GM21447 (cell line): ENCODE measurements around the gene PLXNA4.

Experiments
- ATAC-seq: cut with Tn5 transposase; IDR thresholded peaks from one replicate; pipeline ENCODE4 v1.9.1; 2021; ENCODE audit not compliant: unreplicated experiment

Gene PLXNA4

DNA sequence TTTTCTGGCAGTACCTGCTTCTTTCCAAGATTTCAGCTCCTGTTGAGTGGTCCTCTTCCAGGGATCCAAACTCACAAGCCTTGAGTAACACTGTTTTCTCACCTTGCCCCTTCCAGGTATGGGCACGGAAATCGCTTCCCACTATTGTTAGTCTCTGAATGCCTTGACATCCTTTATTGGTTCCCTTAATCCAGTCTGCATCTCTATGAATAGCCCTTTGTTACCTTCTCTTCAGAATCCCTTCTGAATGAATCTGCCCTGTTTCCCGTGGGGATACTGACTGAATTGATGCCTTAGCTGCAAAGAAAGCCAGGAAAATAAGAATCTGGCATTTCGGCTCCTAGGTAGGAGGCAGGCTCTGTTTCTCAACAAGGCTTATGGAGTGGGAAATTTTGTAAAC lies 467.7 kb downstream of the PLXNA4 start:
- no peak for ATAC-seq

DNA sequence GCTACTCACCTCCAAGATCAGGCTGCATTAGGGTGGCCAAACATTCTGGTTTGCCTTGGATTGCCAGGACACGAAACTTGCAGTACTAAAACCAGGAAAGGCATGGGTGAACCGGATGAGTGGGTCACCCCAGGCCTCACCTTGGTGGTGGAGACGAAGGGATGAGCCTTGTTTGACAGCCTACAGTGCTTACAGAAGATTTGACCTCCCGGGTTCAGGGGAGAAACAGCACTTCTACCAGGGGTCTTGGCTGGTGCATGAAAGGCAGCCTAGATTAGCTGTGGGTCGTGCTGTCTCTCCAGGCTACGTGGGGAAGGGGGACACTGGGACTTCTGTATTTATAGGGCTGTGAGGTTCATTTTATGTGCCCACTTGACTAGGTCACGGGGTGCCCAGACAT lies 469.8 kb downstream of the PLXNA4 start:
- no peak for ATAC-seq

DNA sequence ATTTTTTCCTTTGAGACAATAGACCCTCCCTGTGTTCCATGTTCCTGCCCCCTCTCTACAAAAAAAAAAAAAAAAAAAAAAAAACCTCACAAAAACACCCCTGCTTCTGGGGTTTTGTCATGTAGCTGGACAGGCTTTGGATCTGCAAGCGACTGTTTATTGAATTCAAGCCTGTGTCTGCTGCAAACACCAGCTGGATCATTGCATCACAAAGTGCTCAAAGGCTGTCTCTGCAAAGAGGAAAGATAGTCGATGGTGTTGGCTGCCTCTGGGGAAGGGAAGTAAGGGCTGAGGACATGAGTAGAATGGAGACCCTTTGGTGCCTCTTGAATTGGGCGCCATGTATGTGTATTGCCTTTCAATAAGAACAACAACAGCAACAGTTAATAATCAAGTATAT lies 471.2 kb downstream of the PLXNA4 start:
- ATAC-seq = no peak

DNA sequence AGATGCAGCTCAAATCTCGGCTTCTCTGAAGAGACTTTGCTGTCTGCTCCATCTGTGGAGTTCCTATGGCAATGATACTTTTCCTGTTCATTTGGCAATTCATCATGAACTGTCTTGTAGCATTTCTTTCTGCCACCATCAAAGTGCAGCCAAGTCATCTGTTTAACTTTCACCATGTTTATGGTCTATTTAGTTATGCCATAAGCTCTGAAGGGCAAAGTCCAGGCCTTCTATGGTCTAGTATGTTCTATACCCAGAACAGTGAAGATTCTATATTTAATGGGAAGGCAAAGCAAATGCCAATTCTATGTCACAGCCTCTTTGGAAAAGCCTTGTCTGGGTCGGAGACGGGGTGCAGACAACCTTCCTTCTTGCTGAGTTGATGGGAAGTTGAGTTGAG lies 472.6 kb downstream of the PLXNA4 start:
- no peak for ATAC-seq

DNA sequence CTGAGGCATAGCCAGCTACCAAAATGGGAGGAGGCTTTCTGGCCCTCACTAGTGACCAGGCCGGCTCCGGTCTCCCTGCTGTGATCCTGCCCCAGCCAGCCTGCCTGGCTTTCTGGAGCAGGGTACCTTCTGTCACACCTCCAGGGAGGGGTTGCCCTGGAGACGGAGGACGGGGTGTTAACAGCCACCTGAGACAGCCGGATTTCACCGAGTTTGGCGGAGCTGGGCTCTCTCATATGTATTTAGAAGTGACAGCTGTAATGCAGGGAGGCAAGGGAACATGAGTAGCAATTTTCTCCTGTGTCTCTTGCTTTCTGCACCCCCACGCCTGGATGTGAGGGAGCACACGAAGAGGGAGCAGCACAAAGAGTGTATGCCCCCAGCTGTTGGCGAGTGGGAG lies 473.3 kb downstream of the PLXNA4 start:
- ATAC-seq = no peak

DNA sequence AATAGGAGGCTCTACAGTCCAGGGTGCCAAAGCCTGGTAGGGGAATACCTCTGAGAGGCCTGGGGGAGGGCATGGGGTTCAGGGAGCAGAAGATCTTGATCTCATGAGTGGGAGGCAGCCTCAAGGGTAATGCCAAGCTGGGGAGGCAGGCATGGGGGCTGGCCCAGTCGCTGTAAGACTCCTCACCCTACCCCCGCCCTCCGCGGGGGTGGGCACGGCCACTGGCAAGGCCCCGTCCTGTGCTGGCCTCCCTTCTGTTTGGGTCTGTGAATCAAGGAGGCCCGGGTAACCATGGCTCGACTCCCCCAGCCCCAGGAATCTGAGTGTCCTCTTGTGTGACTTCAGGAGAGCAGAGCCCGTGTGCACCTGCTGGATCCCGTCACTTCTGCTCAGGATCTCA lies 473.9 kb downstream of the PLXNA4 start:
- ATAC-seq = no peak

DNA sequence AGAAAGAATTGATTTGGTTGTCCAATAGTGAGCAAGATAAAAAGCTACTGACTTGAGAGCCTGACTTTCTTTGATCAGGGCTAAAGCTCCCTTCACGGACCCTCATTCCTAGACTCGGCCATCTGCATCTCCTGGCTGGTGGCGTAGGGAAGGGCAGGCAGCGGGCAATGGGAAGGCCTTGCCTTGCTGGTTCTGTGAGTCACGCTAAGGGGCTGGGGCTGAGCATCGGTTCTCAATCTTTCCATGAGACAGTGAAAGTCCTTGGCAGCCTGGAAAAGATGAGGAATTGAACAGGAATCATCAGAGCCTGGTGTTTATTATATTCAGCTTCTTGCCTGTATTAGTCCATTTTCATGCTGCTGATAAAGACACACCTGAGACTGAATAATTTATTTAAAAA lies 475.3 kb downstream of the PLXNA4 start:
- no peak for ATAC-seq

DNA sequence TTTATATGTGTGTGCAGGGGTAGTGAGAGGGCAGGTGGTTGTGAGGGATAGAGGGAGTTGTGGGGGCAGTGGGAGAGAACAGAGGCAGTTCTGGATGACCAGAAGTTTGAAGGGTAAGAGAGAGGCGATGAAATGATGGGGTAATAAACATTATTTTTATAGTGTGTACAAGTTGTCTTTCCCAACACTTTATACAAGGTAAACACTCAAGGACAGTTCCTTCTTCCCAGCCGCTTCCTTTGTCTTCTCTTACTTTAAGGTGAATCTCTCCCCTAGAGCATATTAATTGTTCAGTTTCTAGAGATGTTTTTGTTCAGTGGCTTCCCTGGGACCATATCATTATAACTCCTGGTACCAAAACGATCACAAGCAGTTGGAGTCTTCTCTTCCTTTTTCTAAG lies 475.8 kb downstream of the PLXNA4 start:
- ATAC-seq = no peak

DNA sequence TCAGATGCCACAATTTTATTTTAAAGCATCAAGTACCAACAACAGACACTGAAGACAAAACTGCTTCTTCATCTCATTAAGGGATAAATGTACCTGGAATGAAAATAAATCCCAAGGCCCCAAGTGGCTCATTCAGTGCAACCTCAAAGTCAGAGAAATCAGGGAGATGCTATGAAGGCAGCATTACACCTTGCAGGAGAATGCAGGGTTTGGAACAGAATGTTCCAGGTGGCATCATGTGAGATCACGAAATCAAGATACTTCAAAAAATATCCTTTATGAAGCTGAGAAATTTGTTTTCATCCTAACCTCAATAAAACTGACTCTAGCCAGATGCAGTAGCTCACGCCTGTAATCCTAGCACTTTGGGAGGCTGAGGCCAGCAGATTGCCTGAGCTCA lies 477.1 kb downstream of the PLXNA4 start:
- no peak for ATAC-seq

DNA sequence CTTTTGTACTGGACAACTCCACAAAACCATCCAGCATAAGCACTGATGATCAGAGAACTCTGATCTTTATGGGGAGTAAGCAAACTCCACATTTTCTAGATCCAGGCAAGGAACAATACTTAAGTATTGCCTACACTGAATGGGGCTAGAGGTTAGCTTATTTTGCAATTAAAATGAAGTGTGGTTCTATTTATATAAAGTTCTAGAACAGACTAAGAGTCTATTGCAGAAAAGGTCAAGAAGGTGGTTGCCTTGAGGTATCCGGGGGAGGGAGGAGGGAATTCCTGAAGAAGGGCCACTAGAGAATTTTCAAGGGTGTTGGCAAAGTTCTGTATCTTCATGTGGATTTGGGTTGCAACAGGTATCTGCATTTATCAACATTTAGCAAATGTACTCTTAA lies 477.9 kb downstream of the PLXNA4 start:
- ATAC-seq = no peak

DNA sequence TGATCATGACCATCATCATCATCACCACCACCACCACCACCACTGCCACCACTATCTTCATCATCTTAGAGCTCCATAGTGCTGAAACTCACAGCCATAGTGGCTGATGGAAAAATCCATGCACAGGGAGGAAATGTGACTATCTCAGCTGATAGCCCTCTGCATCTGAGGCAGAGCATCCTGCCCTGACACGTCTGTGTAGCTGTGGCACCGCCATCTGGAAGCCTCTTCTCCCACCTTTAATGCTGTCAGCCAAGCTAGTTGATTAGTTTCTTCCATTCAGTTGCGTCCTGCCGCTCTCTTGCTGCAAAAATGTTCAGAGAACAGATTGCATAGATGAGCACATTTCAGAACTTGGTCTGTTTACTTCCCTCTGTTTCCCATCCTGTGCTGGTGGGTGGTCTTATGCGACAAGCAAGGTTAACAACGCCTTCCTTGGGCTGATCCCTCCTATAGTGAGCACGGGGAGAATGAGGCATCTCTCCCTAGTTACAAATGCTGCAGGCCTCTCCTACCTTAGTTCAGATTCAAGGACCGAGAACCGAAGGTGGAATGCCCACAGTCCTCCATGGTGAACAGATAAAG lies 478.6 kb downstream of the PLXNA4 start:
- ATAC-seq = no peak

DNA sequence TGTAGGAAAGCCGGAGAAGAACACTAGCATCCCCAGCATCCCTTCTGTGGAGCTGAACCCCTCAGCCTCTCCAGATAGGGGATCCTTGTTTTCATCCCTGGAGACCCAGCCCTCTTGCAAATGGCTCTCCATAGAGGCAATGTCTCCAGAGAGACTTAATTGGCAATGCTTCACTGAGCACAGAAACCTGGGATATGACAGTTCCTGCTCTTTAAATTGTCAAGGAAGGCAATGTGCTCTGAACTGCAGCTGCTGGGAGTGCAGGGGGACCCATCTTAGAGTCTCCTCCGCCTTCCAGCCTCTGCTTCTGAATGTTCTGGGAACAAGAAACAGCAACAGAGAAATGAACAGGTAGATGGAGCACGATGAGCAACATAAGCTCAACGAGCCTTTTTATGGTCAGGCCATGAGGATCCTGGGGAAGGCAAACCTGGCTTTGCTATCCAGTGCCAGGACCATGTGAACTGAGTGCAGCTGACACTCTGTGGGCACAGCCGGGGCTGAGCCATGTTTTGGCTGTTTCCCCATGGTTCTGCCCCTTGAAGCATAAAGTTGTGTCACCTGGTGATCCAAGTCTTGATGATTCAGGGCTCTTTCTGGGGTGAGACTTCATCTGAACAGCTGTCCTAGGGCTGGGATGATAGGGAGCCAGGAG lies 481.0 kb downstream of the PLXNA4 start:
- no peak for ATAC-seq

DNA sequence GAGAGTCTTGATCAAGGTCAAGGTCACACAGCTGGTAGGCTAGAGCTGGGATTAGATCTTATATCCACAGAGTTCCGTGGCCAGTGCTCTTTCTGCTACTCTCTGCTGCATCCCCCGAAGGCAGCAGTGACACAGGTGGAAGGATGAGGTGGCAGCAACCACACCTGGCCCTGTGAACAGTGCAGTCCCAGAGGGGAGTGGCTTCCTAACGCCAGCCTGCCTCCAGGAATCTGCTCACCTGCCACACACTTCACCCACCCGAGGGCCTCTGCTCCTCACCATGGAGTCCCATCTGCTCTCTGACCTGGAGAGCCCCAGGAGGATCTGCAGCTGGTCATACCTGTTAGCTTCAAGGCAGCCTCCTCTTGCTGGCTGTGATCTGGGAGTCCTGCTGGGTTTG lies 484.2 kb downstream of the PLXNA4 start:
- no peak for ATAC-seq

DNA sequence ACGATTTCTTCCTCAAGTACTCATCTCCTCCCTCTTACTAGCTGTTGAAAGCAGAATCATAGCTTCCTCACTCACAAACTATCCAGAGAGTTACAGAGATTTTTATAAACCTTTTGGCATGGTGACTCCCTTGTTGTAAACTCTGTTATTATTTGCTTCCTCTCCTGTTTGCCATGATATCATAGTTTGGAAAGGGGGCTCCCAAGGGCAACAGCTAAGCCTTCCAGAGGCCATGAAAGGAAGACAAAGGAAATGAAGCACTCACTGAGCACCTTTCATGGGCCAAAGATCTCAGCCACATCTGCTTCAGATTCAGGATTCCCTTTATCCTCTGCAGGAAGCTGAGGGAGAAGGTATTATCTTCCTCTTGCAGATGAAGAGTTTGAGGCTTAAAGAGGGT lies 484.6 kb downstream of the PLXNA4 start:
- ATAC-seq = no peak

DNA sequence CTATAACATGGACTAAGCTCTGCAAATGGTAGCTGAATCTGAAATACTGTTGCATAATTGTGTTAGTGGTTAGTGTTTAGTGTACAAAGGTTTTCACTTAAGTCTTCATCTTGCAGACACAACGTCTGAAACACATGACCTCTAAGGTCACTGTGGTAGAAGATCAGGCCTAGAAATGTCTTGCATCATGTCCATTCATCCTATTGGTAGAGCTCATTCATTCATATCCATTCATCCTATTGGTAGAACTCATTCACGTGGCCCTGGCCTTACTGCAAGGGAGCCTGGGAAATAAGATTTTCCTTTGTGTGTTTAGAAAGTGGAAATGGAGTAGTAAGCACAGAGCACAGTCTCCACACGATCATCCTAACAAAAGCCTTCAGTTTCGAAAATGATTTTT lies 485.8 kb downstream of the PLXNA4 start:
- no peak for ATAC-seq

DNA sequence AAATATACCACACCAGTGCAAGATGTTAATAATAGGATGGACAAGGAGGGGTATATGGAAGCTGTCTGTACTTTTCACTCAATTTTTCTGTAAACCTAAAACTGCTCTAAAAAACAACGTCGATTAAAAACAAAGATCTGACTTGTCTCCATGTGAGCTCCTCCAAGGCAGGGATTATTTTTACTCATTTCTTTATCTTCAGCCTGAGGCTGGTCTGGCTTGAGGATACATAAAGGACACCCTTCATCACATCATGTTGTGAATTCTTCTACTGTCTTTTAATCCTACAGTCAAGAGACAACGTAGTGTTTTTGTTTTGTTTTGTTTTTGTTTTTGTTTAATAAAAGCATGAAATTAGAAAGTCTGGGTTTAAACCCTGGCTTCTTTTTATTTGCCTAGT lies 486.9 kb downstream of the PLXNA4 start:
- ATAC-seq = no peak

DNA sequence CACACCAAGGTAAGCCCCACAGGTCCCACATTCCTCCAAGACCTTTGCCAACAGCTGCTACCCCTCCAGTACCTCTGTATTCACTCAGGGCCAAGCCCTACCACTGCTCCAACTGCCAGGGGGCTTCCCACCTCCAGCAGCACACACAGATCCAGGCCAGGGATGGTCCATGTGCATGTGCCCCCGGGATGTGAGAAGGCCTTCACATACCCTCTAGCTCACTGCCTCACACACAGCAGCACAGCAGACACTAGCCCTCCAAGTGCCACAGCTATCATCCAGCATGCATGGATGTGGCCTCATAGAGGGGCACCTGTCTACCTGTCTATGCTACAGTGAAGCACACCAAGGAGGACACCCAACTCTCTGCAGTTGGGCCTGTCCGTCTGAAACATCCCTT lies 488.8 kb downstream of the PLXNA4 start:
- no peak for ATAC-seq

DNA sequence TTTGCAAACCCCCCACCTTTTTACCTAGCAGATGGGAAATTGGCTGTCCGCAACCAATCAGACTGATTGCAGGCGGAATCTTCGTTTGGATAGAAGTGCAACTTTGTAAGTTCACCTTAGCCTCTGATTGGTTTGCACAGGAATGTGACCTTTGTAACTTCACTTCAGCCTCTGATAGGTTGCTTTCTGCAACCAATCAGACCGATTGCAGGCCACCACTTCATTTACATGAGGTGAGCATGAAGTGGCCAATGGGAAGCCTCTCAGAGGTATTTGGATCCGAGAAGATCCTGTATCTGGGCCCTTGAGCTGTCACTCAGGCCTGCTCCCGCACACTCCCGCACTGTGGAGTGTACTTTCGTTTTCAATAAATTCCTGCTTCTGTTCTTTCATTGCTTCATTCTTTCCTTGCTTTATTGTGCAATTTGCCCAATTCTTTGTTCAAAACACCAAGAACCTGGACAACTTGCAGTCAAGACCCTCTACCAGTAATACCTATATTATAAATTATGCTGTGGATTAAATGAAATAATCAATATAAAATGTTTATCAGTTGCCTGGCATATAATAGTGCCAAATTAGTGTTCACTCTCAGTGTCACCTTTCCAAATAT lies 491.4 kb downstream of the PLXNA4 start:
- no peak for ATAC-seq

DNA sequence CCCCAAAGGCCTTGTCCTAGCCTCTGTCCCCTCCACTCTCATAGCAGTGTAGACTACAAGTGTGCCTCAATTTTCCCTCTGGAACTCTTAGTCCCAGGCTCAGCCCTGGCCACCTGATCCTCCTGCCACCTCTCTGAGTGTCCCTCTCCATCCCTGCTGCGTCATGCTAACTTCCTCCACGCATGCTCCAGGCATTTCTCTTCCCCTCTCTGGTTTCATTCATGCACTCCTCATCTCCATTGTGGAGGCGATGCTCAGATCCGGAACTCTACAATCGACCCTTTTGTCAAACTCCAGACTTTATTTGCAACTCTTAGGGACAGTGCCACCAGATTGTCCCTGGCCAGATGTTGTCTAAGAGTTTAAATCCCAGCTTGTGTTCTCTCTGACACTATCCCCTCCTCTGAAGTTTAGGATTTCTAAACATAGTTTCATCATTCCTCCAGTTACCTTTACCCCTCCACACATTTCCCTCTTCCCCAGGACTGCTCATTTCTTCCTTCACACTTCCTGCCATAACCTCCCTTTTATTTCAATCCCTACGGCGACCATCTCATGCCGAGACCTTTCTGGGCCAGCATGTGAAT lies 492.6 kb downstream of the PLXNA4 start:
- no peak for ATAC-seq

DNA sequence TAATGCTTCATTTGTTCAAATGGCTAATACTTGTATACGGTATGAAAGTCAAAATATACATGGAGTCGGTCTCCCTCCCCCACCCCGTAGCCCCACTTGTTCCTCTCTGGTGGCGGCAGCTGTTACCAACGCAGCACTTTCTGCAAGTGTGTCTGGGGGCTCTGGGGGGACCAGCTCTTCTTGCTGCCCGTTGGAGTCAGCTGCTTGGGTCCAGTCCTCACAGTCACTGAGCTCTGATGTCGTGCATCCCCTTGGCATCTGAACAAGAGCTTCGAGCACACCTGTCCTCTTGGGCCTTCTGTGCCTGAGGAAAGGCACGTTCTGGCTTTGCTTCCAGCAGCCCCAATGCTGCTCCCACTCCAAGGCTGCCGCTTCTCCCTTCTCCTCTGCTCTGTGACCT lies 493.1 kb downstream of the PLXNA4 start:
- ATAC-seq = no peak

DNA sequence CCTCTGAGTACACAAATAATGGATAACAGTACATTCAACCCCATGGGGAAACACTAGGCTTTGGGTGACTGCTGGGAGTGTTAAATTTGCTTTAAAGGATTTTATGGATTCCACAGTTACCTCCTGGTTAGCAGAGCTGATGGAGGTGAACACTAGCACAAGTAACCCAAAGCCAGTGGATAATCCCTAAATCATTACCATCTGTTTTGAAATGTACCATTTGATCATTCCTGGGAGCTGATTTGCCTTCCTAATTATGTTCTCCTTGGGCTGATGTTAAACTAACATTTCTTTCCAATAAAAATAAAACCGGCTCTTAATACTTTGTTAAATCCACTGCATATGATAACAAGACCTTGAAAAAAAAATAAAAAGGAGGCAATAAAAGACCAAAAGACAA lies 493.9 kb downstream of the PLXNA4 start:
- no peak for ATAC-seq

DNA sequence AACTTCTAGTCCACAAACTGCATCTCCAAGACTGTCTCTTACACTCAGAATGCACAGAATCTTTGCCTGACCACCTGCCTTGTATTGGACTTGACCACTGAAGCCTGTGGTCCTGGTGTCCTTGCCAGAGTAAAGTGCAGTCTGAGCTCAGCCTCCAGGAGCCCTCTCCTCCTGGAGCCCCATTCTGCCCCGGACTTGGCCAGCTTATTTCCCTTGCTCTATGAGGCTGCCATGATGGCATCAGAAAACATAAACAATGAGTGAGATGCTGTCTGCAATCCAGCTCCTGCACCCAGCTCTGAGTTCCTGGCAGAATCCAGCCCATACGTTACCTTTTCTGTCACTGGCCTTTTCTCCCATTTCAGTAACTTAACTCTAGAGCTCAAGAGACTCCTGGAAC lies 494.6 kb downstream of the PLXNA4 start:
- no peak for ATAC-seq
